GM19043 (cell line): ENCODE data around the gene SMAD6.

Experiments
- ATAC-seq: cut with Tn5 transposase; IDR thresholded peaks from one replicate; pipeline ENCODE4 v1.9.1; 2021; ENCODE audit warnings: low read depth; ENCODE audit not compliant: unreplicated experiment

The SMAD6 gene

GRCh38 chr15:66771351-66771650, 69.3 kb downstream of the SMAD6 start:
- no peak for ATAC-seq

- ATAC-seq = no peak
Measured at GRCh38 chr15:66772604-66773128, 70.6 kb downstream of the SMAD6 start.

GRCh38 chr15:66773129-66773873, 71.3 kb downstream of the SMAD6 start:
- no peak for ATAC-seq

- ATAC-seq = no peak
Measured at GRCh38 chr15:66774001-66774814, 72.2 kb downstream of the SMAD6 start.

GRCh38 chr15:66775127-66776105, 73.4 kb downstream of the SMAD6 start:
- ATAC-seq = no peak

- ATAC-seq = no peak
Measured at GRCh38 chr15:66777054-66777453, 75.0 kb downstream of the SMAD6 start.

GRCh38 chr15:66777596-66778313, 75.7 kb downstream of the SMAD6 start:
- ATAC-seq = no peak

GRCh38 chr15:66778314-66778665, 76.3 kb downstream of the SMAD6 start:
- no peak for ATAC-seq

GRCh38 chr15:66778716-66779115, 76.7 kb downstream of the SMAD6 start:
- ATAC-seq = no peak

- ATAC-seq = no peak
Measured at GRCh38 chr15:66779331-66780009, 77.4 kb downstream of the SMAD6 start.

- ATAC-seq = no peak
Measured at GRCh38 chr15:66780172-66780972, 78.3 kb downstream of the SMAD6 start.

GRCh38 chr15:66780973-66781718, 79.1 kb downstream of the SMAD6 start:
- no peak for ATAC-seq

GRCh38 chr15:66782785-66783184, 80.7 kb downstream of the SMAD6 start:
- ATAC-seq = no peak

GRCh38 chr15:66783314-66783713, 81.3 kb downstream of the SMAD6 start:
- no peak for ATAC-seq

- no peak for ATAC-seq
Measured at GRCh38 chr15:66783725-66784124, 81.7 kb downstream of the SMAD6 start.

GRCh38 chr15:66784174-66784573, 82.1 kb downstream of the SMAD6 start:
- no peak for ATAC-seq

GRCh38 chr15:66785637-66786036, 83.6 kb downstream of the SMAD6 start:
- ATAC-seq = no peak

- ATAC-seq = no peak
Measured at GRCh38 chr15:66786222-66786621, 84.2 kb downstream of the SMAD6 start.
